IPS-20b (cell line): Measurements from ENCODE around the gene REEP6.
A peak's percentile ranks its signal among the peaks of the same experiment; 100 is the strongest.
"Not testable (repeated sequence)": the region's sequence is repeated elsewhere in the genome, so short reads cannot be mapped to it uniquely, and the experiment has no call there.

Source experiments
- H3K27ac ChIP-seq: one replicate; pipeline ENCODE4 v1.5.1; 2013; ENCODE audit warnings: low read length
- H3K27me3 ChIP-seq: 2 replicates; pipeline ENCODE4 v1.6.1; 2013; ENCODE audit warnings: mild to moderate bottlenecking, low read length, inconsistent platforms; ENCODE audit not compliant: insufficient read depth
- H3K36me3 ChIP-seq: 2 replicates; pipeline ENCODE4 v1.6.1; 2013; ENCODE audit warnings: low read depth, mild to moderate bottlenecking, inconsistent platforms, low read length, moderate library complexity; ENCODE audit not compliant: insufficient read depth
- H3K4me1 ChIP-seq: 2 replicates; pipeline ENCODE4 v1.6.1; 2013; ENCODE audit warnings: mild to moderate bottlenecking, control low read depth, inconsistent platforms, low read length, moderate library complexity; ENCODE audit not compliant: insufficient read depth
- H3K4me3 ChIP-seq: 2 replicates; pipeline ENCODE4 v1.5.1; 2013; ENCODE audit warnings: mild to moderate bottlenecking, low read length, inconsistent platforms
- H3K9ac ChIP-seq: 2 replicates; pipeline ENCODE4 v1.6.1; 2013; ENCODE audit warnings: low read depth, mild to moderate bottlenecking, inconsistent platforms, low read length, moderate library complexity
- H3K9me3 ChIP-seq: 2 replicates; pipeline ENCODE4 v1.6.1; 2013; ENCODE audit warnings: mild to moderate bottlenecking, low read depth, low read length, inconsistent platforms; ENCODE audit not compliant: insufficient read depth

REEP6 gene

DNA sequence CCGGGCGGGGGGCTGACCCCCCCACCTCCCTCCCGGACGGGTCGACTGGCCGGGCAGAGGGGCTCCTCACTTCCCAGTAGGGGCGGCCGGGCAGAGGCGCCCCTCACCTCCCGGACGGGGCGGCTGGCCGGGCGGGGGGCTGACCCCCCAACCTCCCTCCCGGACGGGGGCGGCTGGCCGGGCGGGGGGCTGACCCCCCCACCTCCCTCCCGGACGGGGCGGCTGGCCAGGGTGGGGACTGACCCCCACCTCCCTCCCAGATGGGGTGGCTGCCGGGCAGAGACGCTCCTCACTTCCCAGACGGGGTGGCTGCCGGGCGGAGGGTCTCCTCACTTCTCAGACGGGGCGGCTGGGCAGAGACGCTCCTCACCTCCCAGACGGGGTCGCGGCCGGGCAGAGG, 8.2 kb downstream of the REEP6 start:
- H3K27ac ChIP-seq, H3K4me3 ChIP-seq, H3K36me3 ChIP-seq, H3K4me1 ChIP-seq, H3K9ac ChIP-seq, H3K9me3 ChIP-seq: not testable (repeated sequence)
- H3K27me3 ChIP-seq = peaks cover 21% of the 10 kb centered on the region

GRCh38 chr19:1501200-1501595, 10.2 kb downstream of the REEP6 start:
- no peak overlapping the region for H3K9ac ChIP-seq
- no peaks in the 10 kb centered on the region for H3K4me1 ChIP-seq
- H3K36me3 ChIP-seq = no peaks in the 10 kb centered on the region
- H3K9me3 ChIP-seq = peaks cover 4% of the 10 kb centered on the region; the same call in 1 of the 2 replicates
- no peak overlapping the region for H3K27ac ChIP-seq
- no peak overlapping the region for H3K4me3 ChIP-seq
- peaks cover 37% of the 10 kb centered on the region for H3K27me3 ChIP-seq

DNA sequence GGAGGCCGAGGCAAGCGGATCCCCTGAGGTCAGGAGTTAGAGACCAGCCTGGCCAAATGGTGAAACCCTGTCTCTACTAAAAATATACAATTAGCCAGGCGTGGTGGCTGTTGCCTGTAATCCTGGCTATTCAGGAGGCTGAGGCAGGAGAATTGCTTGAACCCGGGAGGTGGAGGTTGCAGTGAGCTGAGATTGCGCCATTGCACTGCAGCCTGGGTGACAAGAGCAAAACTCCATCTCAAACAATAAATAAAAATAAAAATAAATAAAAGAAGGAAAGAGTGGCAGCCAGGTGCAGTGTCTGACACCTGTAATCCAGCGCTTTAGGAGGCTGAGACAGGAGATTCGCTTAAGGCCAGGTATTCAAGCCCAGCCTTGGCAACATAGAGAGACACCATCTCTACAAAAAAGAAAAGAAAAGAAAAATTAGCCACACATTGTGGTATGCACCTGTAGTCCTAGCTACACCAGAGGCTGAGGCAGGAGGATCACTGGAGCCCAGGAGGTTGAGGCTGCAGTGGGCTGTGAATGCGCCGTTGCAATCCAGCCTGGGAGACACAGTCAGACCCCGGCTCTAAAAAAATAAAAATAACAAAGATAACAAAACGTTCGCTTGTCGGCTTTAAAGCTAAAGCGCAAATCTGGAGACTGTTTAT, 11.6 kb downstream of the REEP6 start:
- peaks cover 37% of the 10 kb centered on the region for H3K27me3 ChIP-seq
- H3K4me3 ChIP-seq = no peak overlapping the region
- no peak overlapping the region for H3K27ac ChIP-seq
- no peaks in the 10 kb centered on the region for H3K4me1 ChIP-seq
- H3K36me3 ChIP-seq = no peaks in the 10 kb centered on the region
- H3K9ac ChIP-seq = no peak overlapping the region
- peaks cover 4% of the 10 kb centered on the region; the same call in 1 of the 2 replicates for H3K9me3 ChIP-seq

- peak overlapping the region; percentile 29; the same call in 1 of the 2 replicates for H3K4me3 ChIP-seq
- peaks cover 4% of the 10 kb centered on the region; the same call in 1 of the 2 replicates for H3K9me3 ChIP-seq
- no peaks in the 10 kb centered on the region for H3K4me1 ChIP-seq
- no peaks in the 10 kb centered on the region for H3K36me3 ChIP-seq
- H3K27me3 ChIP-seq = peaks cover 37% of the 10 kb centered on the region
- H3K27ac ChIP-seq = no peak overlapping the region
- no peak overlapping the region for H3K9ac ChIP-seq
These were observed 12.3 kb downstream of the REEP6 start for GRCh38 chr19:1503089-1503924.

DNA sequence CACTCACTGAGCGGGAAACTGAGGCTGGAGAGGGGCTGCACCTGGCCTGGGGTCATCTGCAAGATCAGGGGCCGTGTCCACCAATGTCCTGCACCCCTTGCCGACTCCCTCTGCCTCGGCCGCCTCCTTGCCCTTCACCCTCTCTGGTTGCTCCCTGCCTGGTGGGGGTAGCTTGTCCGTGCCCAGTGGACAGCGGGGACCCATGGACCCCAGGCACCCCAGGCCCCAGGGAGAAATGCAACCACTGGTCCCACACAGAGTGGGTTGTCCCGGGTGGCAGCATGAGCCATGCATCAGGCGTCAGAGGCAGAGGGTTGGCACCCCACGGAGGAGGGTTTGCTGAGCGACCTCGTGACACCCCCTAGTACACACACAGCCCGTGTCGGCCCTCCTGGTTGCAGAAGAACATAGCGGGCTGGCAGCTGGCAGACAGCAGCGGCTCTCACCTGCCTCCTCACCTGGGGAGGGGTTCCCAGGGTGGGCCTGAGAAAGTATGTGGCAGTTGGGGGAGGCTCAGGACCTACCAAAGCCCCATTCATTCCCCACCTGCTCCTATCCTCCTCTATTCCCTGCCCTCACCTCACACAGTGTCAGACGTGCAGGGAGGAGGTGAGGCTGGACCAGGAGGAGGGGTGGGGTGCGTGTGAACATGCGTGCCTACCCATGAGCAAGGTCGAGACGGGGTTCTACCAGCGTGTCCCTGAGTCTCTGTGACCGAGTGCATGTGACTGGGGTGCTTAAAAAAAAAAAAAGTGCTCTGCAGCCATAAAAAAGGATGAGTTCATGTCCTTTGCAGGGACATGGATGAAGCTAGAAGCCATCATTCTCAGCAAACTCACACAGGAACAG, 13.2 kb downstream of the REEP6 start:
- Histone ChIP-seq H3K27ac (no peak overlapping the region), H3K27me3 (peaks cover 43% of the 10 kb centered on the region), H3K9ac (no peak overlapping the region), H3K4me3 (peak overlapping the region; percentile 29; the same call in 1 of the 2 replicates), H3K36me3 (no peaks in the 10 kb centered on the region), H3K9me3 (peaks cover 4% of the 10 kb centered on the region; the same call in 1 of the 2 replicates), H3K4me1 (no peaks in the 10 kb centered on the region)

- H3K27ac ChIP-seq = no peak overlapping the region
- peaks cover 2% of the 10 kb centered on the region; the same call in 1 of the 2 replicates for H3K9me3 ChIP-seq
- H3K4me3 ChIP-seq = no peak overlapping the region
- H3K36me3 ChIP-seq = no peaks in the 10 kb centered on the region
- peaks cover 51% of the 10 kb centered on the region for H3K27me3 ChIP-seq
- no peak overlapping the region for H3K9ac ChIP-seq
- no peaks in the 10 kb centered on the region for H3K4me1 ChIP-seq
These were observed 14.0 kb downstream of the REEP6 start for GRCh38 chr19:1505012-1505411.

DNA sequence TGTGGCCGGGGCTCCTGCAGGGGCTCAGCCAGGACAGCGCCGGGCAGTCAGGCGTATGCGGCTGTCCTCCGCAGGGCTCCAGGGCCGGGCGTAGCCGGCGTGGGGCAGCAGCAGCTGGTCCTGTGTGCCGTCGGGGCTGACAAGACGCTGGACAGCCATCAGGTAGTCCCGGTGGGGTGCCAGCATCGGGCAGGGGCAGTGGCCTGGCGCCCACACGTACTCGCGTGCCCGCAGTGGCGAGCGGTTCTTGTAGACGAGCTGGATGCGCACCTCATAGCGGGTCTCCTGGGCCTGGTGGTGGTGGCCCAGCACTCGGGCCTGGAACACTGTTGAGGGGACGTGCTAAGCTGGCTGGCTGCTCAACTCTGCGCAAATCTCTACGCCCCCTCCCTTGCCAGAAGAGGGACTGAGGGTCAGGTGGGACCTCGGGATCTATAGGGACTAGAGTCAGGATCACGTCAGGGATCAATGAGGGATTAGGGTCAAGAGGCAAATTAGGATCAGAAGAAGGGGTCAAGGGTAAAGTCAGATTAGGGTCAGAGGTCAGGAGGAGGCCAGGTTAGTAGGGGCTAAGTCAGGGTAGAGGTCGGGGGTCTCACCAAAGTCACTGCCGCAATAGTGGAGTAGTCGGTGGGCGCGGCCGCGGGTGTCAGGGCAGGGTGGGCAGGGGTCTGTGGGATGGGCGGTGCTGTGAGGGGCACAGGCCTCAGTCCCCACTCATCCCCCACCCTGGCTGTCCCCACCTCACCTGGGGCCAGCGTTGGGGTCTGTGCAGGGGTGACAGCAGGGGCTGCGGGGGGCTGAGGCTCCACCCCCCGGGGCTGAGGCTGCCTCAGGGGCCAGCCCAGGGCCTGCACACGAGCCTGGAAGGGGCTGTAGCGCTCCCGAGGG, 15.3 kb downstream of the REEP6 start:
- H3K4me1 ChIP-seq = no peaks in the 10 kb centered on the region
- H3K4me3 ChIP-seq = no peak overlapping the region
- H3K27me3 ChIP-seq = peaks cover 63% of the 10 kb centered on the region
- H3K9me3 ChIP-seq = no peaks in the 10 kb centered on the region
- no peak overlapping the region for H3K9ac ChIP-seq
- no peak overlapping the region for H3K27ac ChIP-seq
- no peaks in the 10 kb centered on the region for H3K36me3 ChIP-seq

DNA sequence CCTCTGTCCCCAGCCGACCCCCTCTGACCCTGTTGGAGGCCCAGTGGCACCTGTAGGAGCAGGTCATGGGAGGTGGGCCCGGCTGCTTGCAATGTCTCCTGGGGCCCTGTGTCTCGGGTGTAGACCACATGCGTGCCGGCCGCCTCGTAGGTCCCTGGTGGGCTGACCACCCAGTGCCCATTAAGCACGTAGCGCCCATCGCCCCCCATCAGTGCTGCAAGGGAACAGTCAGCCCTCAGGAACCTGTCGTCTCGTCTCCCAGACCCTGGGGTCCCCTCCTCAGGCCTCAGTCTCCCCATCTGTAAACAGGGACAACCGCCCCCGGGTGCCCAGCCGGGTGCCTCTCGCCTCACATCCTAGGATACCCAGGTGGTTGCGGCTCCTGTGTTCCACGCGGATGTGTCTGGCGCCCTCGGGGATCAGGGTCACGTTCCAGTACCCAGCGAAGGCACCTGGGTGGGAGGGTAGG, 16.2 kb downstream of the REEP6 start:
- Histone ChIP-seq H3K9me3 (no peaks in the 10 kb centered on the region), H3K4me3 (peak overlapping the region; percentile 77), H3K36me3 (no peaks in the 10 kb centered on the region), H3K4me1 (no peaks in the 10 kb centered on the region), H3K27ac (no peak overlapping the region), H3K27me3 (peaks cover 72% of the 10 kb centered on the region), H3K9ac (no peak overlapping the region)

DNA sequence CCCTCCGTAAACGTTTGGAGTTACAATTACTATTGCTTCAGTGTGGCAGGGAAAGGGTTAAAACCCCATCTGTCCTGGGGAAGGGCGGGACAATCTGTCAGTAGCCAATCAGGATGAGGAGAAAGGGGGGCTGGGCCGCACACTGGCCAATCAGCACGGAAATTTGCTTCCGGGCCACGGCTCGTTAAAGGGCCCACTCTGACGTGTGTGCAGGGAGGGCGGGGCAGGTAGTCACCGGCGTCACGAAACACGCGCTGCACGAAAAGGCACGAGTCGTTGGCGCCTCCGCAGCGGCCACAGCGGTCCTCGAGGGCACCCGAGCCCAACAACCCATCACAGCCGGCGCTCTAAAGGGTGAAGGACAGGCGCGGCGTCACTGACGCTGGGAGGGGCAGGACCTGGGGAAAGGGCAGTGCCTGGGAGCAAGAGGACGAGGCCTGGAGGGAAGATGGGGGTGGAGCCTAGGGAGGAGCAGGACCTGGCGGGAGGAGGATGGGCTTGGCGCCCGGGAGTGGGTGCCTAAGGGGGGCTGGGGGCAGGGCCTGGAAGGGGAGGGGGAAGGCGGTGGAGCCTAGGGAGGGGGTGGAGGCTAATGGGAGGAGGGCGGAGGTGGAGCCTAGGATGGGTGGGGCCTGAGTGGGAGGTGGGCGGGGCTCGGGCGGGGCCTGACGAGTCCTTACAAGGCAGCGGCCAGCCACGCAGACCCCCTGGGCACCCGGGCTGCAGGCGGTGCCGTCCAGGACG, 17.0 kb downstream of the REEP6 start:
- H3K27me3 ChIP-seq = peaks cover 71% of the 10 kb centered on the region
- H3K9ac ChIP-seq = peak overlapping the region; percentile 69; the same call in 1 of the 2 replicates
- no peaks in the 10 kb centered on the region for H3K9me3 ChIP-seq
- no peak overlapping the region for H3K27ac ChIP-seq
- H3K4me3 ChIP-seq = peak overlapping the region; percentile 77
- H3K36me3 ChIP-seq = no peaks in the 10 kb centered on the region
- no peaks in the 10 kb centered on the region for H3K4me1 ChIP-seq

GRCh38 chr19:1508507-1508856, 17.5 kb downstream of the REEP6 start:
- Histone ChIP-seq H3K27ac (no peak overlapping the region), H3K27me3 (peaks cover 68% of the 10 kb centered on the region), H3K9me3 (no peaks in the 10 kb centered on the region), H3K4me1 (no peaks in the 10 kb centered on the region), H3K4me3 (peak overlapping the region; percentile 45; the same call in 1 of the 2 replicates), H3K36me3 (no peaks in the 10 kb centered on the region), H3K9ac (no peak overlapping the region)
